ENCODE measurements around the gene XPO1.

DNA sequence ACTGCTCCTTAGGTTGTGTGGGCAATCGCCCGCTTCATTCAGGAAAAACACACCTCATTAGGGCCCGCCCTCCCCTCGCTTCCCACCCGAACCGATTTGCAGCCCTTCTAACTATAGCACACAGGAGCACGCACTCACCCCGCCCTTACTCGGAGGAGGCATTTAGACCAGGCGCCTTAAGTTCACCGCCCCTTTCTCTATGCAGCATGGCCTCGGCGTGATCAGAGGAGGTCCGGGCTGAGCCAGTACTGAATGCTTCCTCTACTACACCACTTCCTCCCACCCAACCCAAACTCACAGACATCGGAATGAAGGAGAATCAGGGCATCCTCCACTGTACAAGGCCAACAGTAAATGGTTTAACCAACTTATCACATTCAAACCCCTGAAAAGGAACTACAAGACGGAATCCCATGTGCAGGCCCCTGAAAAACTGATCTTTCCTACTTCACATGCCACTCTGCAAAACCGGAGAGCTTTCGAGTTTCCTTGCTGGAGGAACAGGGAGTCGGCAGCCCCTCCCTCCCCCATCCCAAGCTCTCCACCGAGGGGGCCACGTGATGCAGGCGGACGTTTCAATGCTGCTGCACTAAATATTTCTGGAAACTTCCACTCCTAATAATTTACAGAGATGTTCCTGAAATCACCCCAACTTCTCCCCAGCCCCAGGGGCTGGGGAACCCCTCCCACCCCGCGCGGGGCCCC lies 1.4 kb downstream of the XPO1 start:
- TF ChIP-seq EZH2 (IDR thresholded peaks at IDR 0.05; ENCODE audit: borderline replicate concordance, low read depth, low read length, severe bottlenecking) (no peak), CTCF (IDR thresholded peaks at IDR 0.05; ENCODE audit: borderline replicate concordance, extremely low read depth, low read length, poor library complexity, severe bottlenecking) (no peak)

Measured in DND-41 (cell line).